ENCODE results near the gene HNRNPR.
"Not testable (repeated sequence)": the region's sequence is repeated elsewhere in the genome, so short reads cannot be mapped to it uniquely, and the experiment has no call there.

HNRNPR gene

GRCh38 chr1:23344111-23344986 is at the start of gene HNRNPR:
HNRNPR (minus strand) TSS chr1:23344284; CDS start chr1:23341008, 3,276 bp downstream.
- DNase-seq, result peak; percentile 98

DNA sequence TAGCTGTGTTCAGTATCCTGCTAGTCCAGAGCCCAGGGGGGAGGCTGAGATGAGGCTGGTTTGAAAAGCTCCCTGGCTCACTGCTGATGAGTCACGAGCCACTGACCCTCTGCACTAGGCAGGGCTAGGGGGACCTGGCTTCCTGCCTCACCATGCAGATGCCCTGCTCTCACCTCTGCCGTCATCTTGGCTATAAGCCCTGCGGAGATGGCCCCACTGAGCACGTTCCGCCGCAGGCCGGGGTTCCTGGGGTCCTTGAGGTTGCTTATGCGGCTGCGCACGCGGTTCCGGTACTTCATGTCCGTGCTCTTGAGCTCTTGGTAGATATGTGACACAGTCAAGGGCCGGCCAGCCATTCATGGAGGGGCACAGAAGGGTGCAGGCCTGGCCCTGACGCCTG is 49.6 kb upstream of the HNRNPR start:
- DNase-seq, result no peak

DNA sequence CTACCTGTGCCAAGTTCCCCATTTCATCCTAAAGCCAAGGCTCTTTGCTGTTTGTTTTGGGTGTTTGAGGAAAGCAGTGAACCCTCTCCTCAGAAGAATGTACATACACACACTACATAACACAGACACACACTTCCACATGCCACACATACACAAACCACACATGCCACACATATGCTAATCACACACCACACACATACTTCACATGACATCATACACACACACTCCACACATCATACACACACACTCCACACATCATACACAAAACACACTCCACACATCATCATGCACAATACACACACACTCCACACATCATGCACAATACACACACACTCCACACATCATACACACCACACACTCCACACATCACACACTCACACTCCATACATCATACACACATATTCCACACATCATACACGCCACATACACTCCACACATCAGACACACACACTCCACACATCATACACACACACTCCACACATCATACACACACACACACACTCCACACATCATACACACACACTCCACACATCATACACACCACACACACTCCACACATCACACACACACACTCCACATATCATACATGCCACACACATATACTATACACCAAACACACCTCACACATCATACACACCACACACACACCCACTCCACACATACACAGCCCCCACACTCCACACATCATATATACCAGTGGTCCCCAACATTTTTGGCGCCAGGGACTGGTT is 48.2 kb upstream of the HNRNPR start:
- DNase-seq, result no peak

DNA sequence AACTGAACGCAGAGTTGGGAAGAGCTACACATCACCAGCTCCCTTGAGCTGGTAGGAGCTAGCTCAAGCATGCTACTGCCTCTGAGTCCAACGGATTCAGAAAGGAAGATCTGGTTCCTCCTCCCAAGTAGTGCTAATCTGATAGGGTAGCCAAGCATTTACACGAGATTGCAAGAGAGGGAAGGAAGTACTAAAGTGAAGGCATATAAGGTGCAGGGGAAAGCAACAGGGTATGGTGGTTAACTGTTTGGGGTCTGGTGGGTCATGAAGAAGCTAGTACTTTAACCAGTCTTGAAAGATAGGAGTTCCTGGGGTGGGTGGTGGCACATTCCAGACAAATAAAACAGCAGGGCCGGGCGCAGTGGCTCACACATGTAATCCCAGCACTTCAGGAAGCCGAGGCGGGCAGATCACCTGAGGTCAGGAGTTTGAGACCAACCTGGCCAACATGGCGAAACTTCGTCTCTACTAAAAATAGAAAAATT is 45.8 kb upstream of the HNRNPR start:
- no peak for DNase-seq

DNA sequence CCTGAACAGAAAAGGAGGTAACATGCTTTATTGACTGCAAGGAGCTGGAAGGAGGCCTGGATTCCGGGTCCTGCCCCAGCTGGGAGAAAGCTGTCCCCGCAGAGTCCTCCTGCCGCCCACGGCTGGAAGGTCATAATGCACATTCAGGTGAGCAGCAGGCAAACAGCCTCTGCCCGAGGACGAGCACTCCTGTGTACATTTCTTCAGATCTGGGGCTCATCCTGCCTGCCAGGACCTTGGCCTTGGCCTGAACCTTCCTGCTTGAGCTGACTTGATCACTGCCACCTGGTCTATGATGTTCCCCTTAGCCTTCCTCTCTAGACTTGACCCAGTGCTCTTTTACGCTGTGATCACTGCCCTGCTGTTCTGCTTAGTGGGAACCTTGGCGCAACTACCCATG is 43.4 kb upstream of the HNRNPR start:
- DNase-seq, result no peak

GRCh38 chr1:23385119-23385621 is 41.1 kb upstream of the HNRNPR start:
- no peak for DNase-seq

DNA sequence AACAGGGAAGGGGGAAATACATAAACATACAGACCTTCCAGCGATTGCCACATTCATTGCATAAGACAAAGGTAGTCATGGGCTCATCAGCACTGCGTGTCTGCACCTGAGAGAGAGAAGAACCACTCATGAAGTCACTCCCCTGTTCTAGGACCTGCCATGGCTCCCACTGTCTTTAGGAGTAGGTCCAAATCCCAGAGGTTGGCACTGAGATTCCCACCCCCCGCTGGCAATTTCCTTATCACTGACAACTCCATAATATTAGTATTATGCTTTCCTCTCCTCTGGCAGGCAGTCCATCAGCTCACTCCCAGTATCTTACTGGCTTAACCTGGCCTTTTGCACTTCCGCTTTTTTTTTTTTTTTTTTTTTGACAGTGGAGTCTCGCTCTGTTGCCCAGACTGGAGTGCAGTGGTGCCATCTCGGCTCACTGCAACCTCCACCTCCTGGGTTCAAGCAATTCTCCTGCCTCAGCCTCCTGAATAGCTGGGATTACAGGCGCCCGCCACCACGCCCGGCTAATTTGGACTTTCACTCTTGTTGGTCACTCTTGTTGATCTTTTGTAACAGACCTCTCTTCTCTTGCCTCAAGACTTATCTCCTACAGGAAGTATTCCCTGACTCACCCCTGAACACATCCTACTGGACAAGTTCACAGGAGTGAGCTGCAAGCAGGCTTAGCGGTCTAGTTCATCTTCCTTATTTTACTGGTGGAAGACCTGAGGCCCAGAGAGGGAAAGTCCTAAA is 40.4 kb upstream of the HNRNPR start:
- DNase-seq, result no peak

- DNase-seq, result no peak
These were observed 39.7 kb upstream of the HNRNPR start for GRCh38 chr1:23383577-23384311.

GRCh38 chr1:23381233-23381885 is 37.3 kb upstream of the HNRNPR start:
- DNase-seq, result no peak

DNA sequence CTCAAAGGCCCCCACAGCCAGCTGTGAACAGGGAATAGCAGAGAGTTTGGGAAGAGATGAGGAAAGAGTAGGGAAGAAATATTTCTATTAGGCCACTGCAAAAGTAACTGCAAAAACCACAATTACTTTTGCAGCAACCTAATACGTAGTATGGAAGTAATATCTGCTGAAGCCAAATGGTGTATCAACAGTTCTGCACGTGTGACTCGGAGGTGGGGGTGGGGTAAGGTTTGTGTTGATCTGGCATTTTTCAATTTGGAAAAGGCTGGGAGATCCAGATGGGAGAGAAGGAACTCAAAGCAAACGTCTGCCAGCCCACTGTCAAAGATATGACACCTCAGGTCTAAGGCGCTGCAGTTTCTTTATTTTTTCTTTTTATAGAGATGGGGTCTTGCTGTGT is 36.6 kb upstream of the HNRNPR start:
- no peak for DNase-seq

DNA sequence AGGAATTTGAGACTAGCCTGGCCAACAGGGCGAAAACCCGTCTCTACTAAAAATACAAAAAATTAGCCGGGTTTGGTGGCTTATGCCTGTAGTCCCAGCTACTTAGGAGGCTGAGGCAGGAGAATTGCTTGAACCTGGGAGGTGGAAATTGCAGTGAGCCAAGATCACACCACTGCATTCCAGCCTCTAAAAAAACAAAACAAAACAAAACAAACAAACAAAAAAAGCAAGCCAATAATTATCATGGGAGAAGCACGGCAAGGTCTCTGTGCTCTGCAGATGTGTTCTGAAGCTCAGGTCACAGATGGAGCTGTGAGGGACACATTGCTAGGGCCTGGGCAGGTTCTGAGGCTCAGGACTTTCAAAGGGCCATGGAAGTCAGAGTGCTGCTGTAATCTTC is 36.2 kb upstream of the HNRNPR start:
- not testable (repeated sequence) for DNase-seq

DNA sequence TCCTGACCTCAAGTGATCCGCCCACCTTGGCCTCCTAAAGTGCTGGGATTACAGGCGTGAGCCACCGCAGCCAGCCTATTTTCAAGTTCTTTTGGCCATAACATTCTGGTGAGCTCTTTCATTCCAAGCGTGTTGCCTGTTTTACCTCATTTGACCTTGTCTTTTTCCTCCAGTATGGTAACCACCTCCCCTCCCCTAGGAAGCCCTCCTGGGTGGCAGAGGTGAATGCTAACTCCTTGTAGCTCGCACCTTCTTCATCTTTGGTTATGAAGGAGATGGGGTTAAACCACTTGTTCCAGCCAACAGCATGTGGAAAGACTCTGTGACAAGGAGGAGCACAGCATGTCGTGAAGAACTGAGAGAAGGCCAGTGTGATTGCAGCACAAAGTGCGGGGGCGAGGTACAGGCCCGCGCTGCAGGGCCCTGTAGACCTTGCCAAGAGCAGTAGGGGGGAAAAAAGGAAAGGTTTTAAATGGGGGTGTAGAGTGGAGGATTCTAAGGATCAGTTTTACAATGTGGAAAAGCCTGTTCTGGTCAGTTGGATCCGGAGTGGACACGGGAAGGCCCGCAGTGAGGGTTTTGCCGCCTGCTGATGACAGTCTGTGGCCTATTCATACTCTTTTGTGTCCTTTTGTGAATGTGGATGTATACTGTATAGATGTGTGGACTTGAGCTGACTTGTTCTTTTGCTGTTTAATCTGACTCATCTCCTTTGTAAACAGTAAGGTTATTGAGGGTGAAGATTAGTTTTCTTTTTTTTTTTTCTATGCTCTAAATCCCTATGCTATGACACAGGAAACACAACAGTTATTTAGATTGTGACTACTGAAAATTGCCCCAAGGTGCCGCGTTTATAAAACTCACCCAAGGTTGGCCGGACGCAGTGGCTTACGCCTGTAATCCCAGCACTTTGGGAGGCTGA is 33.1 kb upstream of the HNRNPR start:
- no peak for DNase-seq

GRCh38 chr1:23374079-23374735 is 30.1 kb upstream of the HNRNPR start:
- not testable (repeated sequence) for DNase-seq

GRCh38 chr1:23371987-23372880 is 28.1 kb upstream of the HNRNPR start:
- DNase-seq, result no peak

DNA sequence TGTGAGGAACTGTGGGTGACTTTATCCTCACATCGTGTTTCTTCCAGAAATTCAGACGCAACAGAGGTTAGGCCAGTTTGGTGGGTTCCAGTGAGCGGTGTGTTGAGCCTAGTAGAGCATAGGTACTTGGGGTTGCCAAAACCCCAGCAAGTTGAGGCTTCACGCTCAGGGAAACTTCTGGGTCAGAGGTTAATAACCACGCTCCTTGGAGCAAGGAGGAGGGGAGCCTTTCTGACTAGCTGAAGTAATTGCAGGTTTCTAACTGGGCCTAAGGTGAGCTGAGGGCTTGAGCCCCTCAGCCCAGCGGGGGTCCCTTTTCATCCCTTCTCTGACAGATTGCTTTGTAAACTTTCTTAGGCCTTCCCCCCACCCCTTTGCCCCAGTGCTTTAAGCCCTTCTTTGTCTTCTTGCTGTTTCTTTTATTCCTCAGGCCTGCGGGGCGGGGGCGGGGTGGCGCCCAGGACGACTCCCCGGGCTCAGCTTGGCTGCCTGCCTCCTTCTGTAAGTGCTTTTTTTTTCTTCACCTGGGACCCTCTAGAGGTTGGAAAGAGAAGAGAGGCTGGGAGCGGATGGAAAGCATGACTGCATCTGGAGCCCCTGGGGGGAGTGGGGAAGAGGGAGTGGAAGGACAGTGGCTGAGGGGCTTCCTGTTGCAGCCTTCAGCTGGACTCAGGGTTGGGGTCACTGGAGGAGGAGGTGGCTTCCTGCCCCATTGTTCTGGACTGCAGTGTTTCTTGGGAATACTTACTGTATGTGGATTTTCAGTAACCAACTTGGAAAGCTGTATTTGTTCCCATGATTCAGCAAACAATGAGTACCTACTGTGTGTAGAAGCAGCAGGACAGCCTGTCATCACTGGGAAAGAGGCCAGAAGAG is 26.9 kb upstream of the HNRNPR start:
- no peak for DNase-seq

DNA sequence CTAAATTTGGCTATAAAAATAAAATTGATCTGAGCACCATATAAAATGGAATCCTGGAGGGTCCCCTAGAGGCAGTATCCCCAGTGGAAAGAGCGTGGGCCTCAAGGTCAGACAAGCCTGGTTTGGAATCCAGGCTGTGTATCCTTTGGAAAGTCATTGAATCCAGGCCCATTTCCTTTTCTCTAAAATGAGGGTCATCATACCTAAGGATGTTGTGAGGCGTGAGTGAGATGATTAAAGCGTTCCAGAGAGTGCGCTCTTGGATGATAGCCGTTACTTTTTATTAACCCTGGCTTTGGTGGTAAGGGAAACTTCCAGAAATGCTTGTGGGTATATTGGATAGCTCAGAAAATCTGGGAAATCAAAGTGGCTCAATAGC is 26.2 kb upstream of the HNRNPR start:
- no peak for DNase-seq

- peak; percentile 59 for DNase-seq
These were observed 25.4 kb upstream of the HNRNPR start, which contains the start of gene ZNF436 for GRCh38 chr1:23369335-23370013. ZNF436 (minus strand) TSS chr1:23369836; CDS start chr1:23368005, 1,831 bp downstream.
